Measurements from ENCODE around the gene TAAR2. TPM values are rescaled to one million over a fixed set of nuclear protein-coding genes. Genes with fewer than 3 reads are reported as not detected.

Gene TAAR2
- total RNA-seq, 2 donors from 2014 or later = not detected

DNA sequence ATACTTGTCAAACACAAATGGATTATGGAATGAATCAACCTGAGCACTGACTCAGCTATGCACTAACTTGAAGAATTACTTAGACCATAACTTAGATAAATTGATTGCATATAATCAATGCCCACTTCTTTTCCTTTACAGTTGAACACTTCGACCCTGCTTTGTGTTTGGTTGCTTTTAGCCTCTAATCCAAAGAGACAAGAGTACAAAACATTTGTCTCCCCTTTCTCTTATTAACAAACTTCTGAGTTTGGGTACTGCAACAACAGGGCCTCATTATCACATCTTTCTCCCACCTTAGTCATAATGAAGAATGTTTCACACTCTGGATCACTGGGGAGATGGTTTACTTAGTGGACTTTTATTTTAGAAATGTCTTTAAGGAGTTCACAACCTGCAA lies 56.5 kb downstream of the TAAR2 start:
- DNase-seq (ENCODE audit: low spot score) = no peak
- intact Hi-C loops (cut with DNase I) = no loop called here

Other genes with a start within 250 kb of the TAAR2 start
- gene MOXD1, start 222.8 kb downstream of the TAAR2 start, total RNA-seq = 1 to 10 TPM; 2.0 to 4.2 TPM
- 10 to 100 TPM; 65.1 to 67.7 TPM for gene STX7, start 111.2 kb downstream of the TAAR2 start, total RNA-seq
- gene TAAR9, start 86.0 kb downstream of the TAAR2 start, total RNA-seq = not detected
- gene TAAR8, start 71.6 kb downstream of the TAAR2 start, total RNA-seq = not detected
- not detected for gene TAAR6, start 54.0 kb downstream of the TAAR2 start, total RNA-seq
- not detected for gene TAAR5, start 34.5 kb downstream of the TAAR2 start, total RNA-seq
- gene TAAR1, start 34.9 kb upstream of the TAAR2 start, total RNA-seq = not detected
- gene VNN1, start 89.8 kb upstream of the TAAR2 start, total RNA-seq = 1 to 10 TPM; 1.9 to 3.0 TPM
- gene VNN2, start 133.6 kb upstream of the TAAR2 start, total RNA-seq = 10 to 100 TPM in 1 of 2 donors, 1 to 10 TPM in 1; 6.6 to 13.1 TPM
- 10 to 100 TPM in 1 of 2 donors, 1 to 10 TPM in 1; 6.7 to 10.3 TPM for gene SLC18B1, start 174.4 kb upstream of the TAAR2 start, total RNA-seq
- 100 to 1,000 TPM; 813 to 932 TPM for gene RPS12, start 190.3 kb upstream of the TAAR2 start, total RNA-seq